Stimulated activated CD4-positive, alpha-beta T cell treated with anti-CD3 and anti-CD28 coated beads, Interleukin-2, amount 100 ng/mL, for 4 hours (primary cell): Measurements from ENCODE around the gene VRK2.
"Not testable (repeated sequence)": the region's sequence is repeated elsewhere in the genome, so short reads cannot be mapped to it uniquely, and the experiment has no call there.

Experiments
- DNase-seq: peaks from one replicate; pipeline ENCODE4 v3.0.0-alpha.2; 2020; ENCODE audit warnings: low read depth

VRK2 gene

GRCh38 chr2:58158481-58158880 lies 111.9 kb downstream of the VRK2 start:
- no peak for DNase-seq

DNA sequence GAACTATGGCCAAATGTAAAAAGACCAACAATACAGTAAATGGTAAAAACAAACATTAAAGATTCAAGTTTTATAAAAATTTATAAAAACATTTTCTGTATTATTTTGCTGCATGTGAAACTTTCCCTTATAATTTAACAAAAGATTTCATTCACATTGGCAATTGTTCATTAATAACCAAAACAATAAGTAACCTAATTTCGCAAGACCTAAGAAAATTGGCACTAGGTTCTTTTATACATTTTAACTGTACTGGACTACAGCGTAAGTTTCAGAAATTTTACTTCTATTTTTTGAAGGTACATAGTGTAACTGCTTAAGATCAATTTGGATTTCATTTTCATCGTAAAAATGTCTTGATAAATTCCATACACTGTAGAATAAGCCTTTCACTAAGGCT lies 117.3 kb downstream of the VRK2 start:
- no peak for DNase-seq

GRCh38 chr2:58168130-58168529 lies 121.5 kb downstream of the VRK2 start:
- not testable (repeated sequence) for DNase-seq

- not testable (repeated sequence) for DNase-seq
These were observed 123.2 kb downstream of the VRK2 start for GRCh38 chr2:58169845-58170244.

DNA sequence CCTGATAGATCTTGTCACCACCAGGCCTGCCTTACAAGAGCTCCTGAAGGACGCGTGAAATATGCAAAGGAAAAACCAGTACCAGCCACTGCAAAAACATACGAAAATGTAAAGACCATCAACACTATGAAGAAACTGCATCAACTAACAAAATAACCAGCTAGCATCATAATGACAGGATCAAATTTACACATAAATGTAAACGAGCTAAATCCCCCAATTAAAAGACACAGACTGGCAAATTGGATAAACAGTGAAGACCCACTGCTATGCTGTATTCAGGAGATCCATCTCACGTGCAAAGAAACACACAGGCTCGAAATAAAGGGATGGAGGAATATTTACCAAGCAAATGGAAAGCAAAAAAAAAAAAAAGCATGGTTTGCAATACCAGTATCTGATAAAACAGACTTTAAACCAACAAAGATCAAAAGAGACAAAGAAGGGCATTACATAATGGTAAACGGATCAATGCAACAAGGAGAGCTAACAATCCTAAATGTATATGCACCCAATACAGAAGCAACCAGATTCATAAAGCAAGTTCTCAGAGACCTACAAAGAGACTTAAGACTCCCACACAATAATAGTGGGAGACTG lies 123.8 kb downstream of the VRK2 start:
- DNase-seq = not testable (repeated sequence)

DNA sequence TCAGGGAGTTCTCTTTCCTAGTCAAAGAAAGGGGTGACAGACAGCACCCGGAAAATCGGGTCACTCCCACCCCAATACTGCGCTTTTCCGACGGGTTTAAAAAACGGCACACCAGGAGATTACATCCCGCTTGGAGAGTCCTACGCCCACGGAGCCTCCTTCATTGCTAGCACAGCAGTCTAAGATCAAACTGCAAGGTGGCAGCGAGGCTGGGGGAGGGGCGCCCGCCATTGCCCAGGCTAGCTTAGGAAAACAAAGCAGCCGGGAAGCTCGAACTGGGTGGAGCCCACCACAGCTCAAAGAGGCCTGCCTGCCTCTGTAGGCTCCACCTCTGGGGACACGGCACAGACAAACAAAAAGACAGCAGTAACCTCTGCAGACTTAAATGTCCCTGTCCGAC lies 125.2 kb downstream of the VRK2 start:
- DNase-seq = not testable (repeated sequence)

DNA sequence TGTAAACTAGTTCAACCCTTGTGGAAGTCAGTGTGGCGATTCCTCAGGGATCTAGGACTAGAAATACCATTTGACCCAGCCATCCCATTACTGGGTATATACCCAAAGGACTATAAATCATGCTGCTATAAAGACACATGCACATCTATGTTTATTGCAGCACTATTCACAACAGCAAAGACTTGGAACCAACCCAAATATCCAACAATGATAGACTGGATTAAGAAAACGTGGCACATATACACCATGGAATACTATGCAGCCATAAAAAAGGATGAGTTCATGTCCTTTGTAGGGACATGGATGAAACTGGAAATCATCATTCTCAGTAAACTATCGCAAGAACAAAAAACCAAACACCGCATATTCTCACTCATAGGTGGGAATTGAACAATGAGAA lies 130.6 kb downstream of the VRK2 start:
- not testable (repeated sequence) for DNase-seq

- DNase-seq = not testable (repeated sequence)
These were observed 133.6 kb downstream of the VRK2 start for GRCh38 chr2:58180175-58180574.

- DNase-seq = no peak
These were observed 134.0 kb downstream of the VRK2 start for GRCh38 chr2:58180635-58181034.

GRCh38 chr2:58182527-58182926 lies 135.9 kb downstream of the VRK2 start:
- DNase-seq = no peak

DNA sequence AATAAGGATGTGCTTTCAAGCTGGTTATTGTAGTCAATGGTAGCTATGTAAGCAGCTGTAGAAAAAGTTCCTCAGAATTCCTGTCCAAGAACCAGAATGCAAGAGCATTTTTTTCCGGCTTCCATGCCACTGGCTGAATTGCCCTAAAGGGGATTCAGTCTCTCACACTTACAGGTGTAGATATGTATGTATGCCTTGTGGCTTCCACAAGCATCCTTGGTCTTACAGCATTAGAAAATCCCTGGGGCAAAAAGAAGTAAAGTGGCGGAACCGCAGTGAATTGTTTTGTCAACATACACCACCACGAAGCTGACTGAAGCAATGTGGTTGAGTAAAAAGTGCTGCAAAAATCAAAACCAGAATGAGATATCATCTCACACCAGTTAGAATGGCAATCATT lies 139.9 kb downstream of the VRK2 start:
- no peak for DNase-seq

DNA sequence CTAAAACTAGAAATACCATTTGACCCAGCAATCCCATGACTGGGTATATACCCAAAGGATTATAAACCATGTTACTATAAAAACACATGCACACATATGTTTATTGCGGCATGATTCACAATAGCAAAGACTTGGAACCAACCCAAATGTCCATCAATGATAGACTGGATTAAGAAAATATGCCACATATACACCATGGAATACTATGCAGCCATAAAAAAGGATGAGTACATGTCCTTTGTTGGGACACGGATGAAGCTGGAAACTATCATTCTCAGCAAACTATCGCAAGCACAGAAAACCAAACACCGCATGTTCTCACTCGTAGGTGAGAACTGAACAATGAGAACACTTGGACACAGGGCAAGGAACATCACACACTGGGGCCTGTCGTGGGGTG lies 140.4 kb downstream of the VRK2 start:
- DNase-seq = not testable (repeated sequence)

GRCh38 chr2:58194458-58194857 lies 147.9 kb downstream of the VRK2 start:
- no peak for DNase-seq

- no peak for DNase-seq
These were observed 149.1 kb downstream of the VRK2 start for GRCh38 chr2:58195662-58196061.

DNA sequence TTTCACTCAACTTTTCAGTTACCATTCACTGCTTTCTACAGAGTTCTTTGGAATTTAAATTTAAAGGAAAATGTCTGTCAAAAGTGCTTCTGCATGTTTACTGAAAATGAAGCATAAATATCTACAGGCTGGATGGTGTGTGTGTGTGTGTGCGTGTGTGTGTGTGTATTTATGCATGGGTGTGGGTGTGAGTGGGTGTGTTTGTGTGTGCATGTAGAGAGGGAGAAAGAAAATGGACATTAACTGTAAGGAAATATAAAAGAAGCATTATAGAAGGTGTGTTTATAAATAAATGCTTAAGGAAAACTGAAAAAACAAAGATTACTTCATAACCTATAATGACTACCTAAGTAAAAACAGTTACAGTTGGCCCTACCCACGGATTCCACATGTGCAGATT lies 151.3 kb downstream of the VRK2 start:
- DNase-seq = no peak

GRCh38 chr2:58202404-58202803 lies 155.8 kb downstream of the VRK2 start:
- no peak for DNase-seq

DNA sequence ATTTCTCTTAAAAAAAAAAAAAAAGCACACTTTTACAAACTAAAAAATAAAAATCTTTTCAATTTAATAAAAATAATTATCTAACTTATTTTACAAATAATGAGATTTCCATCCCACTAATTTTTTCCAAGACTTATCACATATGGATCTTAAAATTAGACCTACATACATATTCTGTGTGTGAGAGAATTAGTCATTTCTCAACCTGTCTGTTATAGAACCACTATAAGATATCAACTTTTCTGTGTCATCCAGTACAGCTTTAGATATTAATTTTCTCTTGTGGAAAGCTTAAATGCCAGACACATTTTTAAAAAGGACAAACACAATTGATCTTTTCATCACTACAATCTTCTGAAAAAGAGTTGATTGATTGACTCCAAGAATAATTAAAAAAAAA lies 156.4 kb downstream of the VRK2 start:
- DNase-seq = no peak

- no peak for DNase-seq
These were observed 157.8 kb downstream of the VRK2 start for GRCh38 chr2:58204195-58204959.

GRCh38 chr2:58206785-58207184 lies 160.2 kb downstream of the VRK2 start:
- no peak for DNase-seq

DNA sequence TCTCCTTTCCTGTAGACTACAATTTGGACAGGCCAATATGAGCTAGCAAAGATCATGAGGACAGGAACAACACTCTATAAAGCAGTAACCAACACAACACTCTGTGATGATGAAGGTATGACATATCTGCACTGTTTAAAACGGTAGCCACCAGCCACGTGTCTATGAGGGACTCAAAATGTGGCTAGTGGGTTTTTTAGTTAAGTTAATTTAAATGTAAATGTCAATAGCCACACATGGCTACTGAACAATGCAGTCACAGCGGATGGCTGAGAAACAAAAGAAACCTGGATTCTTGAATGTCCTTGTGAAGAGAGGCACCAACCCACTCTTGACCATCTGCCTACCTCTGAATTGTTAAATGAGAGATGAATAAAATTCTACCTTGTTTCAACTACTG lies 160.6 kb downstream of the VRK2 start:
- no peak for DNase-seq
